RWPE2 (cell line): Measurements from ENCODE around the gene ERRFI1.
"Not testable (repeated sequence)": the region's sequence is repeated elsewhere in the genome, so short reads cannot be mapped to it uniquely, and the experiment has no call there.

Source experiments
- ATAC-seq: fragments of 200-7000 bp; cut with Tn5 transposase; 3 replicates; pipeline ENCODE4 v1.9.1; 2021; ENCODE audit warnings: low read depth
- DNase-seq: peaks from one replicate; pipeline ENCODE4 v3.0.0-alpha.2; 2020; ENCODE audit warnings: low spot score
- H3K27ac ChIP-seq: fragments of 450-650 bp; 2 replicates; pipeline ENCODE4 v1.5.1; 2017; ENCODE audit warnings: mild to moderate bottlenecking; ENCODE audit not compliant: poor library complexity, severe bottlenecking
- H3K27me3 ChIP-seq: fragments of 250-450 bp; sonication (Bioruptor Pico); 2 replicates; pipeline ENCODE4 v1.5.1; 2021; ENCODE audit warnings: mild to moderate bottlenecking, moderate library complexity; ENCODE audit not compliant: insufficient read depth, poor library complexity, severe bottlenecking
- H3K36me3 ChIP-seq: fragments of 250-450 bp; sonication (Bioruptor Pico); 2 replicates; pipeline ENCODE4 v1.5.1; 2020; ENCODE audit warnings: low read depth, mild to moderate bottlenecking, moderate library complexity
- H3K4me1 ChIP-seq: fragments of 250-450 bp; sonication (Bioruptor Pico); 2 replicates; pipeline ENCODE4 v1.5.1; 2021; ENCODE audit warnings: mild to moderate bottlenecking, moderate library complexity; ENCODE audit not compliant: insufficient read depth, poor library complexity, severe bottlenecking
- H3K4me3 ChIP-seq: fragments of 250-450 bp; sonication (Bioruptor Pico); 2 replicates; pipeline ENCODE4 v1.5.1; 2021; ENCODE audit warnings: mild to moderate bottlenecking, moderate library complexity; ENCODE audit not compliant: severe bottlenecking
- H3K9me3 ChIP-seq: fragments of 250-450 bp; sonication (Bioruptor Pico); 2 replicates; pipeline ENCODE4 v1.5.1; 2021; ENCODE audit warnings: mild to moderate bottlenecking, moderate library complexity; ENCODE audit not compliant: severe bottlenecking
- CTCF ChIP-seq: fragments of 450-650 bp; IDR thresholded peaks from one replicate; pipeline ENCODE4 v1.5.1; 2017; ENCODE audit warnings: mild to moderate bottlenecking, moderate library complexity; ENCODE audit not compliant: poor library complexity, severe bottlenecking

The ERRFI1 gene

GRCh38 chr1:8059161-8059622 is 33.1 kb upstream of the ERRFI1 start:
- no peak for TF ChIP-seq CTCF
- DNase-seq (no peak), ATAC-seq (no peak)
- Histone ChIP-seq H3K4me1 (peaks cover 41% of the 10 kb centered on the region), H3K27me3 (no peaks in the 10 kb centered on the region), H3K4me3 (no peak overlapping the region), H3K36me3 (no peaks in the 10 kb centered on the region), H3K9me3 (no peaks in the 10 kb centered on the region), H3K27ac (peak overlapping the region; percentile 95)

- H3K4me3 ChIP-seq, H3K36me3 ChIP-seq, ATAC-seq, DNase-seq, H3K27me3 ChIP-seq, H3K9me3 ChIP-seq: not testable (repeated sequence)
- Histone ChIP-seq H3K27ac (peak overlapping the region; percentile 95), H3K4me1 (peaks cover 41% of the 10 kb centered on the region)
Measured at GRCh38 chr1:8057779-8058178, 31.7 kb upstream of the ERRFI1 start.

GRCh38 chr1:8055973-8056372 is 29.9 kb upstream of the ERRFI1 start:
- no peaks in the 10 kb centered on the region for H3K36me3 ChIP-seq
- no peak for DNase-seq
- peaks cover 27% of the 10 kb centered on the region for H3K4me1 ChIP-seq
- H3K27me3 ChIP-seq = no peaks in the 10 kb centered on the region
- H3K9me3 ChIP-seq = no peaks in the 10 kb centered on the region
- peak; percentile 89 for ATAC-seq
- TF ChIP-seq CTCF = no peak
- H3K27ac ChIP-seq = peak overlapping the region; percentile 81
- no peak overlapping the region for H3K4me3 ChIP-seq

GRCh38 chr1:8053878-8054567 is 27.9 kb upstream of the ERRFI1 start:
- TF ChIP-seq CTCF = no peak
- no peaks in the 10 kb centered on the region for H3K27me3 ChIP-seq
- no peaks in the 10 kb centered on the region for H3K36me3 ChIP-seq
- H3K4me3 ChIP-seq = no peak overlapping the region
- DNase-seq (no peak), ATAC-seq (no peak)
- H3K9me3 ChIP-seq = no peaks in the 10 kb centered on the region
- H3K27ac ChIP-seq = peak overlapping the region; percentile 81
- peaks cover 17% of the 10 kb centered on the region for H3K4me1 ChIP-seq

- no peak for TF ChIP-seq CTCF
- H3K27ac ChIP-seq = no peak overlapping the region
- no peaks in the 10 kb centered on the region for H3K27me3 ChIP-seq
- no peak for ATAC-seq
- H3K4me3 ChIP-seq = no peak overlapping the region
- H3K4me1 ChIP-seq = peaks cover 30% of the 10 kb centered on the region
- no peak for DNase-seq
- no peaks in the 10 kb centered on the region for H3K9me3 ChIP-seq
- H3K36me3 ChIP-seq = no peaks in the 10 kb centered on the region
Measured at GRCh38 chr1:8051650-8052049, 25.5 kb upstream of the ERRFI1 start.

GRCh38 chr1:8049229-8049628 is 23.1 kb upstream of the ERRFI1 start:
- not testable (repeated sequence) for DNase-seq, H3K27me3 ChIP-seq, H3K9me3 ChIP-seq, ATAC-seq, H3K4me3 ChIP-seq, H3K36me3 ChIP-seq
- peak overlapping the region; percentile 96 for H3K27ac ChIP-seq
- peaks cover 40% of the 10 kb centered on the region for H3K4me1 ChIP-seq
